AG10803 (cell line): ENCODE data around the gene NPY.

ENCODE experiments used
- DNase-seq: peaks from one replicate; pipeline ENCODE4 v3.0.0; 2010; ENCODE audit warnings: low read depth
- H3K4me3 ChIP-seq: 2 replicates; pipeline ENCODE4 v1.5.1; 2011; ENCODE audit warnings: mild to moderate bottlenecking, low read length, control low read depth
- TF ChIP-seq, protein P1 (sequence below): conservative IDR thresholded peaks from 2 replicates; pipeline ENCODE4 v1.5.1; 2011; ENCODE audit warnings: mild to moderate bottlenecking, low read length, control low read depth, inconsistent platforms

Gene NPY

GRCh38 chr7:24291271-24291670 lies 7.3 kb downstream of the NPY start:
- DNase-seq = no peak
- H3K4me3 ChIP-seq = no peak overlapping the region
- TF ChIP-seq, protein P1, sequence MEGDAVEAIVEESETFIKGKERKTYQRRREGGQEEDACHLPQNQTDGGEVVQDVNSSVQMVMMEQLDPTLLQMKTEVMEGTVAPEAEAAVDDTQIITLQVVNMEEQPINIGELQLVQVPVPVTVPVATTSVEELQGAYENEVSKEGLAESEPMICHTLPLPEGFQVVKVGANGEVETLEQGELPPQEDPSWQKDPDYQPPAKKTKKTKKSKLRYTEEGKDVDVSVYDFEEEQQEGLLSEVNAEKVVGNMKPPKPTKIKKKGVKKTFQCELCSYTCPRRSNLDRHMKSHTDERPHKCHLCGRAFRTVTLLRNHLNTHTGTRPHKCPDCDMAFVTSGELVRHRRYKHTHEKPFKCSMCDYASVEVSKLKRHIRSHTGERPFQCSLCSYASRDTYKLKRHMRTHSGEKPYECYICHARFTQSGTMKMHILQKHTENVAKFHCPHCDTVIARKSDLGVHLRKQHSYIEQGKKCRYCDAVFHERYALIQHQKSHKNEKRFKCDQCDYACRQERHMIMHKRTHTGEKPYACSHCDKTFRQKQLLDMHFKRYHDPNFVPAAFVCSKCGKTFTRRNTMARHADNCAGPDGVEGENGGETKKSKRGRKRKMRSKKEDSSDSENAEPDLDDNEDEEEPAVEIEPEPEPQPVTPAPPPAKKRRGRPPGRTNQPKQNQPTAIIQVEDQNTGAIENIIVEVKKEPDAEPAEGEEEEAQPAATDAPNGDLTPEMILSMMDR = no peak

DNA sequence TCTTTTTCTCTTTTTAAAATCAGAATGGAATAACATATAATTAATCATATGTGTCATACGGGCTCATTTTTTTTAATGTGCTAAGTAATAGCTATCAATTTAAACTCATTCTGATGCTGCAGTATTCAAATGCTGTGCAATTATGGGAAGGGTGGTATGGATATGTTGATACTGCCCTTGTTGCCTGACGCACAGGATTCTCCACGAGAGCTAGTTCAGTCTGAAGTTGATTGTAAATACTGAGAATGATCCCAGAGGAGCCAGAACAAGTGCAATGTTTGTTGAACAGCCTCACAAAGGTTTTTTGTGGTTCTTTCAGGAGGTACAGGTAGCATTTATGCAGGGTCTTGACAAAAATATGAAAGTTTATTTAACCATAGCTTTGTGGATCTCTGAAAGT lies 13.4 kb downstream of the NPY start:
- DNase-seq = no peak
- no peak overlapping the region for H3K4me3 ChIP-seq
- TF ChIP-seq, protein P1 = no peak

GRCh38 chr7:24298696-24299095 lies 14.7 kb downstream of the NPY start:
- TF ChIP-seq, protein P1 = no peak
- no peak for DNase-seq
- H3K4me3 ChIP-seq = no peak overlapping the region

DNA sequence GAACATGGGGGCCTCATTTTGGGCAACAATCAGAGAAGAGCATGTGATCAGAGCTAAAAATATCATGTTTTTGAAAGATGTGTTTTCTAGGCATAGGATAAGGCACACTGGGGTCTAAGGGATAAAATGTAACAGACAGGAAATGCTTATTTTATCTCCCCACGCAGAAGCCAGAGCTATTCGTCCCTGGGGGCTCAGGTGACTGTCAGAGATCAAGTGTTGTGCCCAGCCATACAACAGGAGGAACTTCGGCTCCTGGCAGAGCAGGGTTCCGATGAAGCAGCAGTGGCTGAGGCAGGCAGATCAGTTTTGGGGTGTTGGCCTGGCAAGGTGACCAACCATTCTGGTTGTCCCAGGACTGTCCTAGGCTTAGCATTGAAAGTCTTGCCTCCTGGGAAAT lies 15.2 kb downstream of the NPY start:
- TF ChIP-seq, protein P1 = no peak
- no peak overlapping the region for H3K4me3 ChIP-seq
- DNase-seq = no peak

DNA sequence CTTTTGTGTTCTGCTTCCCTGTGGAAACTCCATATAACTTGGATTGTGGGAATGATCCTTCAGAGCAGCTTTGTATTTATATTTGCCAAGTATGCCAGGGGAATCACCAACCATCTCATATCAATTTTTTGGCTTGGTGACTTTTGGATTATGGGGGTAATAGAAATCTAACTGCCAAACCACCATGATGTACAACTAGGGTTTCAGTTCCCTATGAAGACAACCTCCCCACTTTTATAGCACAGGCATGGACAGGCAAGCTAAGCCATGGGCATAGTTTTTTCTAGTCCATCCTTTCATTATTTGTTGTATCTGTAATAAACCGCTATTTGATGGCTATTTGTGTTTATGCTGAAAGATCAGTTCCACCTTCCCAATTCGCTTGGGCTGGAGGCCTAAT lies 17.7 kb downstream of the NPY start:
- no peak for DNase-seq
- no peak overlapping the region for H3K4me3 ChIP-seq
- TF ChIP-seq, protein P1 = no peak

GRCh38 chr7:24304494-24305095 lies 20.6 kb downstream of the NPY start:
- DNase-seq = no peak
- TF ChIP-seq, protein P1 = no peak
- no peak overlapping the region for H3K4me3 ChIP-seq

DNA sequence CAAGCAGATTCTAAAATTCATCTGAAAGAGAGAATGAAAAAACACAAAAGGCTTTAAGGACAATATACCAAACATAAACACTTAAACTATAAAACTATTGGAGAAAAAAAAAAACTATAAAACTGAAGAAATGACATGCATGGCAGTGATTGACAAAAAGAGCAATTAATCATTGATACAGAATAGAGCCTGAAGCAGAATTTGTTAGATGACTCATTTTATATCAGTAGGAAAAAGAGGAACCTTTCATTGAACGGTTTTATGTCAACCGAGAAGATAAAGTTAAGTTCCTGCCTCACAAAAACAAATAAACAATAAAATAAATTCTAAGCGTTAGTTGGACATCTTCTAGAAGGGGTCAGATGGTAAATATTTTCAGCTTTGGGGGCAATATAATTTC lies 23.3 kb downstream of the NPY start:
- H3K4me3 ChIP-seq = no peak overlapping the region
- TF ChIP-seq, protein P1 = no peak
- no peak for DNase-seq
